Measurements from ENCODE around the gene CPNE6. TPM values are rescaled to one million over a fixed set of nuclear protein-coding genes. Genes with fewer than 3 reads are reported as not detected.

CPNE6 gene
- polyA plus RNA-seq, 3 donors: not detected

DNA sequence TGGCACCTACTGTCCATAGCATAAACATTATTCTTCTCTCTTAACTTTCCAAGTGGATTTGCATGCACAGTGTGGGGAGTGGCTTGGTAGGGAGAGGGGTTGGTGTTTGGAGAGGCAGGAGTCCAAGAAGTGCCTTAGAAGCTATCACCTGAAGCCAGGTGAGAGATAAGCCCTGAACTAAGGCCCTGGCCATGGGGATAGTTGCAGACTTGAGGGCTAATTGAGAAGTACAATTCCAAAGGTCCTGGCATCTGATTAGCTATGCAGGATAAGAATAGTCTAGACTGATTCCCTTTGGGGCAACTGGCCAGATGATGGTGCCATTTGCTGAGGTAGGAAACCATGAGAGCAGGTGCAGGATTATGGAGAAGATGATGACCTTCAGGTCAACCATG, 20.7 kb downstream of the CPNE6 start:
- H3K27ac Mint-ChIP-seq: peak overlapping the region in 4 of 7 donors; percentile 79 to 95 (median 87)
- no peak for TF ChIP-seq CTCF (IDR thresholded peaks at IDR 0.05)
- peaks cover 36 to 48% of the 10 kb centered on the region in 2 donors for H3K4me1 ChIP-seq (ENCODE audit: control insufficient read depth in 1 of 2, insufficient read depth in 2 of 2, low read length in 2 of 2)
- H3K36me3 ChIP-seq (replicated peaks in 1 of 2; ENCODE audit: control insufficient read depth in 1 of 2, insufficient read depth in 2 of 2, low read length in 2 of 2): peaks cover 0 to 4% of the 10 kb centered on the region in 2 donors
- H3K4me1 Mint-ChIP-seq: peaks cover 45% of the 10 kb centered on the region
- peak overlapping the region; percentile 17 for H2AFZ ChIP-seq (ENCODE audit: insufficient read depth, low read depth, low read length, poor library complexity, severe bottlenecking)
- H3K4me3 ChIP-seq (replicated peaks in 1 of 3; ENCODE audit: low read depth in 2 of 3, low read length in 3 of 3): no peak overlapping the region
- intact Hi-C loops (cut with micrococcal nuclease): no loop called here
- H3K79me2 ChIP-seq (ENCODE audit: insufficient read depth, low read length): peaks cover 30% of the 10 kb centered on the region
- H3K4me2 ChIP-seq (replicated peaks; ENCODE audit: extremely low read depth, low read length, poor library complexity, severe bottlenecking): no peak overlapping the region
- peaks cover 0 to 3% (median 0%) of the 10 kb centered on the region in 7 donors for H3K9me3 Mint-ChIP-seq
- no peaks in the 10 kb centered on the region for H3K9me3 ChIP-seq (replicated peaks in 1 of 2; ENCODE audit: control insufficient read depth in 1 of 2, insufficient read depth in 1 of 2, low read length in 2 of 2)
- H3K36me3 Mint-ChIP-seq: peaks cover 7 to 8% of the 10 kb centered on the region in 2 donors
- peaks cover 8% of the 10 kb centered on the region for H4K20me1 ChIP-seq (ENCODE audit: insufficient read depth, low read length)
- peaks cover 0 to 2% (median 0%) of the 10 kb centered on the region in 3 donors for H3K27me3 Mint-ChIP-seq (ENCODE audit: low read depth in 3 of 3)
- H3K27me3 ChIP-seq (ENCODE audit: control insufficient read depth in 2 of 2, insufficient read depth in 2 of 2, low read length in 2 of 2): no peaks in the 10 kb centered on the region
- no peak overlapping the region for H3K4me3 Mint-ChIP-seq
- H3K27ac ChIP-seq (ENCODE audit: low read depth in 1 of 2, low read length in 2 of 2): peak overlapping the region in 1 of 2 donors; percentile 92
- no peak for DNase-seq
- no peak overlapping the region for H3K9ac ChIP-seq (ENCODE audit: insufficient read depth, low read length, poor library complexity, severe bottlenecking)

GRCh38 chr14:24092505-24093206, 21.3 kb downstream of the CPNE6 start:
- peaks cover 0 to 2% (median 0%) of the 10 kb centered on the region in 3 donors for H3K27me3 Mint-ChIP-seq (ENCODE audit: low read depth in 3 of 3)
- intact Hi-C loops (cut with micrococcal nuclease): no loop called here
- H3K27ac Mint-ChIP-seq: peak overlapping the region; percentile 85 to 95 (median 89)
- peaks cover 0 to 3% (median 0%) of the 10 kb centered on the region in 7 donors for H3K9me3 Mint-ChIP-seq
- H3K4me2 ChIP-seq (replicated peaks; ENCODE audit: extremely low read depth, low read length, poor library complexity, severe bottlenecking): peak overlapping the region; percentile 0
- DNase-seq: peak; percentile 56 to 73 (median 59)
- WGBS (ENCODE audit: insufficient coverage): 50% methylated on average over 2 of the region's 4 CpGs
- TF ChIP-seq CTCF (IDR thresholded peaks at IDR 0.05): no peak
- H3K4me3 Mint-ChIP-seq: peak overlapping the region in 1 of 2 donors; percentile 96
- H3K4me1 ChIP-seq (ENCODE audit: control insufficient read depth in 1 of 2, insufficient read depth in 2 of 2, low read length in 2 of 2): peaks cover 36 to 48% of the 10 kb centered on the region in 2 donors
- H3K79me2 ChIP-seq (ENCODE audit: insufficient read depth, low read length): peaks cover 31% of the 10 kb centered on the region
- H3K4me3 ChIP-seq (replicated peaks in 1 of 3; ENCODE audit: low read depth in 2 of 3, low read length in 3 of 3): no peak overlapping the region
- H3K4me1 Mint-ChIP-seq: peaks cover 45% of the 10 kb centered on the region
- H3K36me3 Mint-ChIP-seq: peaks cover 8 to 10% of the 10 kb centered on the region in 2 donors
- H3K9me3 ChIP-seq (replicated peaks in 1 of 2; ENCODE audit: control insufficient read depth in 1 of 2, insufficient read depth in 1 of 2, low read length in 2 of 2): no peaks in the 10 kb centered on the region
- no peaks in the 10 kb centered on the region for H3K27me3 ChIP-seq (ENCODE audit: control insufficient read depth in 2 of 2, insufficient read depth in 2 of 2, low read length in 2 of 2)
- H3K27ac ChIP-seq (ENCODE audit: low read depth in 1 of 2, low read length in 2 of 2): peak overlapping the region; percentile 68 to 92
- peaks cover 8% of the 10 kb centered on the region for H4K20me1 ChIP-seq (ENCODE audit: insufficient read depth, low read length)
- no peak overlapping the region for H2AFZ ChIP-seq (ENCODE audit: insufficient read depth, low read depth, low read length, poor library complexity, severe bottlenecking)
- peaks cover 0 to 5% of the 10 kb centered on the region in 2 donors for H3K36me3 ChIP-seq (replicated peaks in 1 of 2; ENCODE audit: control insufficient read depth in 1 of 2, insufficient read depth in 2 of 2, low read length in 2 of 2)
- peak overlapping the region; percentile 6 for H3K9ac ChIP-seq (ENCODE audit: insufficient read depth, low read length, poor library complexity, severe bottlenecking)
